K562 (cell line): Measurements from ENCODE around the gene PIF1. TPM values are rescaled to one million over a fixed set of nuclear protein-coding genes. Genes with fewer than 3 reads are reported as not detected.

Experiments used
- CREB1 ChIP-seq, 2 experiments: sonication (generic) in 1 of 2; formaldehyde crosslinking in 1 of 2; IDR thresholded peaks; 2 replicates each; pipeline versions ENCODE4 v1.6.1 to v1.8.0; 2012 to 2022; ENCODE audit warnings: inconsistent platforms in 1 of 2, mild to moderate bottlenecking in 1 of 2, missing genetic modification reagents in 1 of 2, moderate library complexity in 1 of 2
- CSDE1 ChIP-seq, 2 experiments: fragments of 450-650 bp; IDR thresholded peaks; 2 replicates each; pipeline ENCODE4 v1.6.1; 2016; ENCODE audit warnings: mild to moderate bottlenecking in 1 of 2
- HDAC2 ChIP-seq: fragments of 450-650 bp; IDR thresholded peaks from 2 replicates; pipeline ENCODE4 v1.6.1; 2016; ENCODE audit warnings: mild to moderate bottlenecking
- HDGF ChIP-seq: fragments of 450-650 bp; IDR thresholded peaks from 2 replicates; pipeline ENCODE4 v1.6.1; 2016
- HNRNPL ChIP-seq: fragments of 200-400 bp; formaldehyde crosslinking; IDR thresholded peaks from 2 replicates; pipeline ENCODE4 v1.6.1; 2017; ENCODE audit warnings: low read depth, mild to moderate bottlenecking, low read length
- KHSRP ChIP-seq: fragments of 450-650 bp; IDR thresholded peaks from 2 replicates; pipeline ENCODE4 v1.6.1; 2017
- MAFK ChIP-seq: IDR thresholded peaks from 2 replicates; pipeline ENCODE4 v1.6.1; 2011; ENCODE audit warnings: low read length, improper control_type of control experiment
- NFXL1 ChIP-seq: fragments of 450-650 bp; formaldehyde crosslinking; IDR thresholded peaks from 2 replicates; pipeline ENCODE4 v1.4.0; 2021; ENCODE audit warnings: mild to moderate bottlenecking
- NRF1 ChIP-seq, 2 experiments: fragments of 450-650 bp; IDR thresholded peaks in 1 of 2; conservative IDR thresholded peaks in 1 of 2; 2 replicates each; pipeline ENCODE4 v1.6.1; 2014; ENCODE audit warnings: mild to moderate bottlenecking in 2 of 2
- PHTF2 ChIP-seq: fragments of 250-450 bp; sonication (Bioruptor Pico); IDR thresholded peaks from 2 replicates; pipeline ENCODE4 v1.5.0; 2021; ENCODE audit warnings: mild to moderate bottlenecking
- RBM15 ChIP-seq: fragments of 200-400 bp; formaldehyde crosslinking; IDR thresholded peaks from 2 replicates; pipeline ENCODE4 v1.6.1; 2018; ENCODE audit warnings: mild to moderate bottlenecking, low read length, moderate library complexity; ENCODE audit not compliant: insufficient read depth
- RUNX1 ChIP-seq: sonication (generic); IDR thresholded peaks from 2 replicates; pipeline ENCODE4 v1.6.1; 2016; ENCODE audit warnings: antibody characterized with exemption, low read depth
- SLC30A9 ChIP-seq: fragments of 250-450 bp; sonication (Bioruptor Pico); IDR thresholded peaks from 2 replicates; pipeline ENCODE4 v1.8.0; 2022; ENCODE audit warnings: mild to moderate bottlenecking, moderate library complexity
- SMARCE1 ChIP-seq: fragments of 450-650 bp; IDR thresholded peaks from 2 replicates; pipeline ENCODE4 v1.7.1; 2016; ENCODE audit warnings: mild to moderate bottlenecking
- XRCC3 ChIP-seq: fragments of 450-650 bp; IDR thresholded peaks from 2 replicates; pipeline ENCODE4 v1.6.1; 2017; ENCODE audit warnings: mild to moderate bottlenecking, moderate library complexity
- ZNF175 ChIP-seq: fragments of 200-800 bp; sonication (Bioruptor generic); IDR thresholded peaks from 2 replicates; pipeline ENCODE4 v1.6.1; 2016; ENCODE audit warnings: low read depth, mild to moderate bottlenecking, missing genetic modification characterization, missing compliant biosample characterization
- ZNF668 ChIP-seq: fragments of 250-450 bp; sonication (Bioruptor Pico); IDR thresholded peaks from 2 replicates; pipeline ENCODE4 v1.8.0; 2022; ENCODE audit warnings: mild to moderate bottlenecking, inconsistent platforms
- polyA plus RNA-seq, 8 experiments: library from polyadenylated mRNA; depleted of rRNA in 4 of 8; stranded (reverse) in 5 of 8; unstranded in 3 of 8; fragments of >200 nt; fragmentation: Nextera tagmentation in 2 of 8; fragmentation: Illumina TruSeq in 1 of 8; extraction: Ambion mirVana in 2 of 8; extraction: Trizol in 1 of 8; gene quantifications; 2 replicates each; pipeline versions ENCODE4 v1.2.1 to v1.2.3, GENCODE V29; 2011 to 2014; ENCODE audit warnings: inconsistent platforms in 1 of 8, missing spikeins in 1 of 8
- total RNA-seq, 7 experiments: library from RNA; depleted of rRNA in 6 of 7; stranded (reverse); fragments of >200 nt in 6 of 7; fragmentation: Illumina TruSeq in 2 of 7; extraction: Trizol in 2 of 7; gene quantifications; 2 replicates each; pipeline versions ENCODE4 v1.2.1 to v1.2.3, GENCODE V29; 2011 to 2021; ENCODE audit warnings: low replicate concordance in 1 of 7
- TF ChIP-seq, protein P1 (sequence below), 2 experiments: IDR thresholded peaks in 1 of 2; conservative IDR thresholded peaks in 1 of 2; 2 replicates each; pipeline ENCODE4 v1.6.1; 2016; ENCODE audit warnings: low read depth in 2 of 2, mild to moderate bottlenecking in 1 of 2, missing compliant biosample characterization in 1 of 2, missing genetic modification characterization in 1 of 2, moderate library complexity in 1 of 2
- TF ChIP-seq, protein P2 (sequence below): fragments of 250-450 bp; sonication (Bioruptor Pico); IDR thresholded peaks from 2 replicates; pipeline ENCODE4 v1.5.0; 2020; ENCODE audit warnings: mild to moderate bottlenecking
- TF ChIP-seq, protein P3 (sequence below): sonication (generic); formaldehyde crosslinking; IDR thresholded peaks from 2 replicates; pipeline ENCODE4 v1.4.0; 2020; ENCODE audit warnings: mild to moderate bottlenecking, missing genetic modification reagents
- TF ChIP-seq, protein P4 (sequence below): fragments of 250-450 bp; sonication (Bioruptor Pico); IDR thresholded peaks from 2 replicates; pipeline ENCODE4 v1.8.0; 2022; ENCODE audit warnings: inconsistent platforms, mild to moderate bottlenecking, moderate library complexity, borderline replicate concordance

Gene PIF1
- total and polyA plus RNA-seq, 9 of the 15 experiments (the other 6 are each of a cell fraction or from before 2014, with no cell fraction given), result 1.1 to 37.9 (median 11.5) TPM

DNA sequence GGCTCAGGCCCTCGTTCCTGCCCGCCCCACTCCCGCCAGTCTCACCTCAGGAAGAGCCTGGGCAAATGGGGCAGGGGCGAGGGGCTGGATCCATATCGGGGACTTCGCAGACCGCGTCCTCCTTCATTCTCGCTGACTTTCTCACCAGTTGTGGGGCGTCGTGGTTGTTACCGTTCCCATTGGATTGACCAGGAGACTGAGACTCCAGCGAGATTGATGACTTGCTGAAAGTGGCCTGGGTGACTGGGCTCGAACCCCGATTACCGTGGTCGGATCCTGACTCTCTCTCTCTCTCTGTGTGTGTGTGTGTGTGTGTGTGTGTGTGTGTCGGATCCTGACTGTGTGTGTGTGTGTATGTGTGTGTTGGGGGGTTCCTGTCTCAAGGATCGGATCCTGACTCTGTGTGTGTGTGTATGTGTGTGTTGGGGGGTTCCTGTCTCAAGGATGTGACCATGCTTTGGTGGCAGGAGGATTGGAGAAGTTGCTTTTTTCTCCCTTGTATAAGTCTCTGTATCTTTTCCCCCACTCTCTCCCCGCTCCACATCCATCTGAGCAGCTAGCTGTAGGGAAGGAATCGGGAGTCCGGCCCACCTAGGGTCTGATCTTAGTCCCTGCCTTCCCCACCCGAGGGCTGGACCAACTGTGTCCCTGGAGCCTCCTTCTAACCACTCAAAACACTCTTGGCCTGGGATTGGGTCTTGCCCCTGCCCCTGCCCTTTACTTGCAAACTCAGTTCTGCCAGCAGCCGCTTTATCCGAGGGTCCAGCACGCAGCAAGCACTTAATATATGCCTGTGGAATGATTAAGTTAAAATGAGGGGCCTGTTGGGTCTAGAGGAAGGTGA is 16.9 kb upstream of the PIF1 start (continued):
- TF ChIP-seq, protein P1, sequence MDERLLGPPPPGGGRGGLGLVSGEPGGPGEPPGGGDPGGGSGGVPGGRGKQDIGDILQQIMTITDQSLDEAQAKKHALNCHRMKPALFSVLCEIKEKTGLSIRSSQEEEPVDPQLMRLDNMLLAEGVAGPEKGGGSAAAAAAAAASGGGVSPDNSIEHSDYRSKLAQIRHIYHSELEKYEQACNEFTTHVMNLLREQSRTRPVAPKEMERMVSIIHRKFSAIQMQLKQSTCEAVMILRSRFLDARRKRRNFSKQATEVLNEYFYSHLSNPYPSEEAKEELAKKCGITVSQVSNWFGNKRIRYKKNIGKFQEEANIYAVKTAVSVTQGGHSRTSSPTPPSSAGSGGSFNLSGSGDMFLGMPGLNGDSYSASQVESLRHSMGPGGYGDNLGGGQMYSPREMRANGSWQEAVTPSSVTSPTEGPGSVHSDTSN (CRISPR knock-in tag; IDR thresholded peaks at IDR 0.05; ENCODE audit: low read depth), result no peak
- TF ChIP-seq, protein P1 (tag; conservative IDR thresholded peaks at IDR 0.05; ENCODE audit: low read depth), result peak; percentile 70
- TF ChIP-seq, protein P2, sequence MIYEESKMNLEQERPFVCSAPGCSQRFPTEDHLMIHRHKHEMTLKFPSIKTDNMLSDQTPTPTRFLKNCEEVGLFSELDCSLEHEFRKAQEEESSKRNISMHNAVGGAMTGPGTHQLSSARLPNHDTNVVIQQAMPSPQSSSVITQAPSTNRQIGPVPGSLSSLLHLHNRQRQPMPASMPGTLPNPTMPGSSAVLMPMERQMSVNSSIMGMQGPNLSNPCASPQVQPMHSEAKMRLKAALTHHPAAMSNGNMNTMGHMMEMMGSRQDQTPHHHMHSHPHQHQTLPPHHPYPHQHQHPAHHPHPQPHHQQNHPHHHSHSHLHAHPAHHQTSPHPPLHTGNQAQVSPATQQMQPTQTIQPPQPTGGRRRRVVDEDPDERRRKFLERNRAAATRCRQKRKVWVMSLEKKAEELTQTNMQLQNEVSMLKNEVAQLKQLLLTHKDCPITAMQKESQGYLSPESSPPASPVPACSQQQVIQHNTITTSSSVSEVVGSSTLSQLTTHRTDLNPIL (CRISPR knock-in tag), result no peak
- TF ChIP-seq RBM15, result no peak
- TF ChIP-seq HDAC2, result peak; percentile 90; the same call in 1 of the 2 replicates
- TF ChIP-seq XRCC3, result no peak
- TF ChIP-seq, protein P3, sequence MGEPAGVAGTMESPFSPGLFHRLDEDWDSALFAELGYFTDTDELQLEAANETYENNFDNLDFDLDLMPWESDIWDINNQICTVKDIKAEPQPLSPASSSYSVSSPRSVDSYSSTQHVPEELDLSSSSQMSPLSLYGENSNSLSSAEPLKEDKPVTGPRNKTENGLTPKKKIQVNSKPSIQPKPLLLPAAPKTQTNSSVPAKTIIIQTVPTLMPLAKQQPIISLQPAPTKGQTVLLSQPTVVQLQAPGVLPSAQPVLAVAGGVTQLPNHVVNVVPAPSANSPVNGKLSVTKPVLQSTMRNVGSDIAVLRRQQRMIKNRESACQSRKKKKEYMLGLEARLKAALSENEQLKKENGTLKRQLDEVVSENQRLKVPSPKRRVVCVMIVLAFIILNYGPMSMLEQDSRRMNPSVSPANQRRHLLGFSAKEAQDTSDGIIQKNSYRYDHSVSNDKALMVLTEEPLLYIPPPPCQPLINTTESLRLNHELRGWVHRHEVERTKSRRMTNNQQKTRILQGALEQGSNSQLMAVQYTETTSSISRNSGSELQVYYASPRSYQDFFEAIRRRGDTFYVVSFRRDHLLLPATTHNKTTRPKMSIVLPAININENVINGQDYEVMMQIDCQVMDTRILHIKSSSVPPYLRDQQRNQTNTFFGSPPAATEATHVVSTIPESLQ (CRISPR knock-in tag), result no peak
- no peak for TF ChIP-seq PHTF2 (CRISPR knock-in tag)
- TF ChIP-seq CSDE1 (IDR thresholded peaks at IDR 0.05), result 0 out of 4 replicates have a peak, but pooled peaks of 1 of the 2 experiments have one; percentile 42
- no peak for TF ChIP-seq NFXL1
- TF ChIP-seq NRF1 (conservative IDR thresholded peaks at IDR 0.05 in 1 of 2, IDR thresholded peaks at IDR 0.05 in 1 of 2), result no peak
- TF ChIP-seq, protein P4, sequence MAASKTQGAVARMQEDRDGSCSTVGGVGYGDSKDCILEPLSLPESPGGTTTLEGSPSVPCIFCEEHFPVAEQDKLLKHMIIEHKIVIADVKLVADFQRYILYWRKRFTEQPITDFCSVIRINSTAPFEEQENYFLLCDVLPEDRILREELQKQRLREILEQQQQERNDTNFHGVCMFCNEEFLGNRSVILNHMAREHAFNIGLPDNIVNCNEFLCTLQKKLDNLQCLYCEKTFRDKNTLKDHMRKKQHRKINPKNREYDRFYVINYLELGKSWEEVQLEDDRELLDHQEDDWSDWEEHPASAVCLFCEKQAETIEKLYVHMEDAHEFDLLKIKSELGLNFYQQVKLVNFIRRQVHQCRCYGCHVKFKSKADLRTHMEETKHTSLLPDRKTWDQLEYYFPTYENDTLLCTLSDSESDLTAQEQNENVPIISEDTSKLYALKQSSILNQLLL (CRISPR knock-in tag), result no peak
- no peak for TF ChIP-seq ZNF175
- no peak for TF ChIP-seq HNRNPL
- no peak for TF ChIP-seq RUNX1
- peak; percentile 88; the same call in 1 of the 2 replicates for TF ChIP-seq HDGF
- peak; percentile 56; the same call in 1 of the 2 replicates for TF ChIP-seq SMARCE1
- no peak for TF ChIP-seq KHSRP
- TF ChIP-seq ZNF668, result no peak
- TF ChIP-seq MAFK, result peak; percentile 7; the same call in 1 of the 2 replicates
- no peak for TF ChIP-seq SLC30A9 (CRISPR knock-in tag)
- no peak for TF ChIP-seq CREB1 (IDR thresholded peaks at IDR 0.05)
- TF ChIP-seq CREB1 (CRISPR knock-in tag; IDR thresholded peaks at IDR 0.05), result no peak
